Vagina (tissue), 2 donors: ENCODE results near the gene PIP5KL1.

ENCODE experiments used
- CTCF ChIP-seq, 3 experiments: fragments of 450-650 bp in 2 of 3; fragments of 200-600 bp in 1 of 3; sonication (generic) in 1 of 3; IDR thresholded peaks; one replicate each; pipeline ENCODE4 v1.5.1; 2017 to 2019; ENCODE audit warnings: antibody characterized with exemption in 3 of 3, mild to moderate bottlenecking in 2 of 3, moderate library complexity in 2 of 3
- POLR2A ChIP-seq, 2 donors: fragments of 450-650 bp; IDR thresholded peaks; one replicate each; pipeline ENCODE4 v1.6.1; 2017; ENCODE audit warnings: antibody characterized with exemption in 2 of 2, mild to moderate bottlenecking in 2 of 2, moderate library complexity in 2 of 2

GRCh38 chr9:127967151-127967809, 36.7 kb upstream of the PIP5KL1 start:
- TF ChIP-seq CTCF (IDR thresholded peaks at IDR 0.05): no peak
- no peak for TF ChIP-seq POLR2A (IDR thresholded peaks at IDR 0.05)
